ENCODE data around the gene COL15A1. TPM values are rescaled to one million over a fixed set of nuclear protein-coding genes. Genes with fewer than 3 reads are reported as not detected.

Gene COL15A1
- total and polyA plus RNA-seq, 2 of the 13 experiments (the other 11 are each of a cell fraction or from before 2014, with no cell fraction given) = not detected

GRCh38 chr9:99105152-99106043 lies 161.7 kb downstream of the COL15A1 start (continued):
- TF ChIP-seq ZHX2 (IDR thresholded peaks at IDR 0.05; ENCODE audit: low read depth) (0 out of 2 replicates have a peak, but pooled peaks have one; percentile 27), ZHX2 (CRISPR knock-in tag; IDR thresholded peaks at IDR 0.05; ENCODE audit: borderline replicate concordance) (no peak), BORCS8-MEF2B (CRISPR knock-in tag; IDR thresholded peaks at IDR 0.05) (no peak; the same call in 1 of the 2 replicates), ZSCAN30 (CRISPR knock-in tag; IDR thresholded peaks at IDR 0.05) (no peak), ZNF343 (CRISPR knock-in tag; IDR thresholded peaks at IDR 0.05) (no peak), TCF7 (IDR thresholded peaks at IDR 0.05; ENCODE audit: low read depth) (no peak), RBFOX2 (IDR thresholded peaks at IDR 0.05; ENCODE audit: low read depth, low read length) (peak; percentile 59), RBM22 (optimal IDR thresholded peaks at IDR 0.05; ENCODE audit: low read length) (no peak), GABPA (IDR thresholded peaks at IDR 0.05; ENCODE audit: low read depth, low read length) (no peak), GABPA (CRISPR knock-in tag; IDR thresholded peaks at IDR 0.05; ENCODE audit: low read depth) (no peak), FOXC1 (CRISPR knock-in tag; IDR thresholded peaks at IDR 0.05; ENCODE audit: borderline replicate concordance) (peak; percentile 34; the same call in 1 of the 2 replicates), ZNF121 (CRISPR knock-in tag; IDR thresholded peaks at IDR 0.05) (no peak), HMGXB4 (CRISPR knock-in tag; IDR thresholded peaks at IDR 0.05; ENCODE audit: borderline replicate concordance in 1 of 2, low read depth in 1 of 2) (peak in 1 of 2 experiments; percentile 9; a peak in 1 of 4 replicates), ZNF598 (CRISPR knock-in tag; IDR thresholded peaks at IDR 0.05; ENCODE audit: borderline replicate concordance) (no peak), ZNF232 (CRISPR knock-in tag; IDR thresholded peaks at IDR 0.05; ENCODE audit: borderline replicate concordance) (no peak), HNF1A (IDR thresholded peaks at IDR 0.05; ENCODE audit: low read depth) (no peak), HNF1A (CRISPR knock-in tag; IDR thresholded peaks at IDR 0.05; ENCODE audit: borderline replicate concordance) (no peak)
